MM.1S (cell line): Measurements from ENCODE around the gene HEXIM2.

ENCODE experiments used
- EZH2 ChIP-seq: fragments of 300-600 bp; sonication (generic); optimal IDR thresholded peaks from 2 replicates; pipeline ENCODE3; 2017; ENCODE audit warnings: low read depth, mild to moderate bottlenecking, antibody characterized with exemption, low read length, mixed read lengths
- TF ChIP-seq, protein P1 (sequence below): fragments of 300-600 bp; sonication (generic); IDR thresholded peaks from 2 replicates; pipeline ENCODE4 v1.5.1; 2016; ENCODE audit warnings: antibody characterized with exemption, low read length, mixed read lengths

DNA sequence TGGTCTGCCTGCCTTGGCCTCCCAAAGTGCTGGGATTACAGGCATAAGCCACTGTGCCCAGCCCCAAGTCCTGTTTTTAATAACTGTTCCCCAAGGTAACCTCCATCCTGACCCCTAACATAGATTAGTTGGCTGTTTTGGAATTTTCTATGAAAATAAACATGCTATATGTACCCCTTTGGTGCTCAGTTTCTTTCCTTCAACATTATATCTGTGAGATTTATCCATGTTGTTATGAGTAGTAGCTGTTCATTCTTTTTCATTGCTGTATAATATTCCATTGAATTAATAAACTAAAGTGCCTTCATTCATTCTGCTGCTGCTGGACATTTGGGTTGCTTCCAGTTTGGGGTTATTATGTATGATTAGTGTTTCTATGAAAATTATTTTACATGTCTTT, 33.7 kb downstream of the HEXIM2 start:
- TF ChIP-seq, protein P1, sequence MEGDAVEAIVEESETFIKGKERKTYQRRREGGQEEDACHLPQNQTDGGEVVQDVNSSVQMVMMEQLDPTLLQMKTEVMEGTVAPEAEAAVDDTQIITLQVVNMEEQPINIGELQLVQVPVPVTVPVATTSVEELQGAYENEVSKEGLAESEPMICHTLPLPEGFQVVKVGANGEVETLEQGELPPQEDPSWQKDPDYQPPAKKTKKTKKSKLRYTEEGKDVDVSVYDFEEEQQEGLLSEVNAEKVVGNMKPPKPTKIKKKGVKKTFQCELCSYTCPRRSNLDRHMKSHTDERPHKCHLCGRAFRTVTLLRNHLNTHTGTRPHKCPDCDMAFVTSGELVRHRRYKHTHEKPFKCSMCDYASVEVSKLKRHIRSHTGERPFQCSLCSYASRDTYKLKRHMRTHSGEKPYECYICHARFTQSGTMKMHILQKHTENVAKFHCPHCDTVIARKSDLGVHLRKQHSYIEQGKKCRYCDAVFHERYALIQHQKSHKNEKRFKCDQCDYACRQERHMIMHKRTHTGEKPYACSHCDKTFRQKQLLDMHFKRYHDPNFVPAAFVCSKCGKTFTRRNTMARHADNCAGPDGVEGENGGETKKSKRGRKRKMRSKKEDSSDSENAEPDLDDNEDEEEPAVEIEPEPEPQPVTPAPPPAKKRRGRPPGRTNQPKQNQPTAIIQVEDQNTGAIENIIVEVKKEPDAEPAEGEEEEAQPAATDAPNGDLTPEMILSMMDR, result no peak
- no peak for TF ChIP-seq EZH2
